Measurements from ENCODE around the gene DEF6. TPM values are rescaled to one million over a fixed set of nuclear protein-coding genes. Genes with fewer than 3 reads are reported as not detected.

Gene DEF6
- total RNA-seq, 1 donor: 0.18 TPM

DNA sequence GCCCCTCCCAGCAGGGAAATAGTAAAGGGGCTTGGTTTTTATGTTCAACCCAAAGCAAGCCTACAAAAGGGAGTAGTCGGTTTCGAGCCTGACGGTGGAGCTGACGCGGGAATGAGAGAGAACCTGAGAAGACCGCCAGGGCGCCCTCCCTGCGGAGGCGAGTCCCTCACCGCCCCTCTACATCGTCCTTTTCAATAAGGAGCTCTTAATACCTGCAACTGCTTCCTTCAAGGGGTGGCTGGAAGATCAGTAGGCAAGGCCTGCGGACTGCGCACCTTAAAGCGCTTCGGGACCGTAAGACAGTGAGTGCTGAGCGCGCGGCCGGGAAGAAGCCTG lies 38.8 kb upstream of the DEF6 start:
- H3K4me3 ChIP-seq (ENCODE audit: low read depth, low read length): peak overlapping the region; percentile 92
- TF ChIP-seq, protein P1, sequence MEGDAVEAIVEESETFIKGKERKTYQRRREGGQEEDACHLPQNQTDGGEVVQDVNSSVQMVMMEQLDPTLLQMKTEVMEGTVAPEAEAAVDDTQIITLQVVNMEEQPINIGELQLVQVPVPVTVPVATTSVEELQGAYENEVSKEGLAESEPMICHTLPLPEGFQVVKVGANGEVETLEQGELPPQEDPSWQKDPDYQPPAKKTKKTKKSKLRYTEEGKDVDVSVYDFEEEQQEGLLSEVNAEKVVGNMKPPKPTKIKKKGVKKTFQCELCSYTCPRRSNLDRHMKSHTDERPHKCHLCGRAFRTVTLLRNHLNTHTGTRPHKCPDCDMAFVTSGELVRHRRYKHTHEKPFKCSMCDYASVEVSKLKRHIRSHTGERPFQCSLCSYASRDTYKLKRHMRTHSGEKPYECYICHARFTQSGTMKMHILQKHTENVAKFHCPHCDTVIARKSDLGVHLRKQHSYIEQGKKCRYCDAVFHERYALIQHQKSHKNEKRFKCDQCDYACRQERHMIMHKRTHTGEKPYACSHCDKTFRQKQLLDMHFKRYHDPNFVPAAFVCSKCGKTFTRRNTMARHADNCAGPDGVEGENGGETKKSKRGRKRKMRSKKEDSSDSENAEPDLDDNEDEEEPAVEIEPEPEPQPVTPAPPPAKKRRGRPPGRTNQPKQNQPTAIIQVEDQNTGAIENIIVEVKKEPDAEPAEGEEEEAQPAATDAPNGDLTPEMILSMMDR (IDR thresholded peaks at IDR 0.05; ENCODE audit: insufficient read depth, low read length): no peak
- peak; percentile 58 for DNase-seq (ENCODE audit: low read depth)

DNA sequence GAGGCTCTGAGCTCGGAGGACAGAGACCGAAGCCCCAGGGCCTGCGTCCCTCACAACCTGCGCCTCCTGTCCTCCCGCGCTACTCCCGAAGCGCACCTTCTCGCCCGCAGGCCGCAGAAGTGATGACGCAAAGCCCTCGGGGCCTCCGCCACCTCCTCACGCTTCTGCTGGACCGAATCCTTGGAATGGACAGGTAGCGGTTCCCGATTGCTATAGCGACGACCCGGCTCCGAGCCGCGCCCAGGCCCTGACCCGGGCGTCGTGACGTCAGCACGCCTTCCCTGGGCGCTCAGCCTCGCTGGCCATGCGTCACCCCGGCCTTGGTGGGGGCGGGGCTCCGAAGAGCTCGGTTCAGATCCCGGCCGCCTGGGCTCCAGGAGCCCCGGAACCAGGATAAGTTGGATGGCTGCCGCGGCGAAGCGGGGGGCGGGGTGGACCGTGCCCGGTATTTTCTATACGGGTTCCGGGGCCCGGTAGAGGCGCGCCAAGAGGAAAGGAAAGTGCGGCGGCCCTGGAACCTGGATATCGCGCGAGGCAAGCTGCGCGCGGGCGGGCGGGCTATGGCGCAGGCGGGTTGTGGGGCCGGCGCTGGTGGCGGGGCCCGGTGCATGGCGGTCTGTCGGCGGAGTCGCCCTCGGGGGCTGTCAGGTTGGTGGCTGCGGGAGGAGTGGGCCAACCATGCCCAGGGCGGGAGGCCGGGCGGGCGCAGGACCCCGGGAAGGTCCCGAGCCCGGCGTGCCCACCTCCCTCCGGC lies 38.2 kb upstream of the DEF6 start, which contains the start of gene ZNF76:
Gene ZNF76 (plus strand): TSS at position 542 of the 754 bp plus-strand sequence. CDS start 21,417 bp downstream, outside the sequence.
- TF ChIP-seq, protein P1 (IDR thresholded peaks at IDR 0.05; ENCODE audit: insufficient read depth, low read length): no peak

DNA sequence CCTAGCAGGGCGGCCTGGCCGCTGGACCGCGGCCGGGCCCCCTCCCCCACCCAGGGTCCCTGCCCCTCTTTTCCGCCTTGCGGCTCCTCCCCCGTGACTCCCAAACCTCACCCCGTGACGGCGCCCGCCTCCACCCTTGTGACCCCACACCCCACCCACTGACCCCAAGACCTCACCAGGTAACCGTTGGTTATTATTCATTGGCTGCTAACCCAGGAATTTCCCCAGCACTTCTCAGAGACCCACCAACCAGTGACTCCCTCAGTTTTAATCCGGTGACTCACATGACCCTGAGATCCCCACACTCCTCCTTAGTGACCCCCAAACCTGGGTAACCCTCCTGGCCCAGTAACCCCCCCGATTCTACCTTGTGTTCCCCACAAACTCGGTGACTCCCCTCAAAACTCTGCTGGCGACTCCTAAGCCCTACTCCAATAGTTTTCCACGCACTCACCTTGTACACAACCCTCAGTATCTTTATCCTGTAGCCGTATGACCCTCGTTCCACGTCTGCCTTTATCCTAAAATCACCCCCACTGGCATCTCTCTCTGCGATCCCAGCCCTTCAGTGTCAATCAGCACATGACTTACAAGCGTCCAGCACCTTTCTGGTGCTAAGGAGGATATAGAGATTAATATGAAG lies 37.5 kb upstream of the DEF6 start:
- TF ChIP-seq, protein P1 (IDR thresholded peaks at IDR 0.05; ENCODE audit: insufficient read depth, low read length): no peak
- DNase-seq (ENCODE audit: low read depth): peak; percentile 41
- peak overlapping the region; percentile 92 for H3K4me3 ChIP-seq (ENCODE audit: low read depth, low read length)

More for the DNA sequence above, 38.2 kb upstream of the DEF6 start, which contains the start of gene ZNF76:
- peak; percentile 97 for DNase-seq (ENCODE audit: low read depth)
- peak within 1 kb of the TSS; percentile 92 for H3K4me3 ChIP-seq (ENCODE audit: low read depth, low read length)

DNA sequence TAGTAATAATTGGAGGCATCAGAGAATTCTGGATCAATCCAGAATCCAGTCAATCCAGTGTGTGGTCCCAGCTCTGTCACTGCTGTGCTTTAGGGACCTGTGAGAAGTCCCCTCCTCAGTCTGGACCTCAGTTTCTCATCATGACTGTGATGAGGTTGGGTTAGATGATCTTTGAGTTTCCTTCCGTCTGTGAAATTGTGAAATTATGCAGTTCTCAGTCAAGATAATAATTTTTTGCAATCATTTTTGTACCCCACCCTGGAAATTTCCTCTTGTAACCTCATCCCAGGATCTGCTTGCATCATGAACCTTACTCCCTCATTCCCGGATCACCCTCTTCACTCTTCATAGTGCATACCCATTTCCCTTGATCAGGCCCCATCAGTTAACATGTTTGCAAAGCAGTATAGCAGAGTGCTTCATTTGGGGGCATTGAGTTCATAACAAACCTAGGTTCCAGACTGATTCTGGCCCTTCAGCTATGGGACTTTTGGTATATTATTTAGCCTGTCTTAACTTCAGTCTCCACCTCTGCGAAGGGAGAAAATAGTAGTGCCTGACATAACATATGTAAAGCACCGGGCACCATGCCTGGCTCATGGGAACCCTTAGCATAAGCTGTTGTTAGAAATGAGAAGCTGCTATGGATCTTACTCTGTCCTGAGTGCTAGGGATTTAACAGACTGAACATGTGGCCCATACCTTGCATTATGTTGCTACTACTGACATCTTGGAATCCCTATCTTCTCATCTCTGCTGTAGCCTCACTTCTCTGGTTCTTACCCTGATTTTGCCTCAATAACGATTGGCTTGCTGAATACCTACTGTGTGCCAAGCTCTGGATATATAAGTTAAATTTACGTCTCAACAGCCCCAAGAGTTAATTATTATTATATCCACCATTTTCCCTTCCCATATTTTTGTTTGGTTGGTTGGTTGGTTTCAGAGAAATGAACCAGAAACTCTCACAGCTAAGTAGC lies 36.7 kb upstream of the DEF6 start:
- peak overlapping the region; percentile 92 for H3K4me3 ChIP-seq (ENCODE audit: low read depth, low read length)
- DNase-seq (ENCODE audit: low read depth): peak; percentile 55
- TF ChIP-seq, protein P1 (IDR thresholded peaks at IDR 0.05; ENCODE audit: insufficient read depth, low read length): no peak

DNA sequence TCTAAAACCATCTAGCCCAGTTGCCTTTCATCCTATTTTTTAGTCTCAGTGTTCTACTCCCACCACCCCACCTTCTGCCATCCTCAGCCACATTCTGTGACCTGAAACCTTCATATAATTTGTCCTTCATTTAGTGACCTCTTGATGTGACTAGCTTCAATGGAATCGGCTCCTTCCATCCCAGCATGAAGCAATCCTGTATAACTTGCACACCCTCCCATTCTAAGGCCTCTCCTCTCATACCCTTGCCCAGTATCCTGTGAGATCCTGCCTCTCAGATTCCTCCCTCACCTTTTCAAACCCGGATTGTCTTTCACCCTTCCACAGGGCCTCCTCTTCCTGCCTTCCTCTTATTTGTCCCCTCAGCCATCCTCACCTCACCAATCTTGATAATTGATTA lies 35.0 kb upstream of the DEF6 start:
- H3K4me3 ChIP-seq (ENCODE audit: low read depth, low read length): no peak overlapping the region
- DNase-seq (ENCODE audit: low read depth): peak; percentile 19
- TF ChIP-seq, protein P1 (IDR thresholded peaks at IDR 0.05; ENCODE audit: insufficient read depth, low read length): no peak

DNA sequence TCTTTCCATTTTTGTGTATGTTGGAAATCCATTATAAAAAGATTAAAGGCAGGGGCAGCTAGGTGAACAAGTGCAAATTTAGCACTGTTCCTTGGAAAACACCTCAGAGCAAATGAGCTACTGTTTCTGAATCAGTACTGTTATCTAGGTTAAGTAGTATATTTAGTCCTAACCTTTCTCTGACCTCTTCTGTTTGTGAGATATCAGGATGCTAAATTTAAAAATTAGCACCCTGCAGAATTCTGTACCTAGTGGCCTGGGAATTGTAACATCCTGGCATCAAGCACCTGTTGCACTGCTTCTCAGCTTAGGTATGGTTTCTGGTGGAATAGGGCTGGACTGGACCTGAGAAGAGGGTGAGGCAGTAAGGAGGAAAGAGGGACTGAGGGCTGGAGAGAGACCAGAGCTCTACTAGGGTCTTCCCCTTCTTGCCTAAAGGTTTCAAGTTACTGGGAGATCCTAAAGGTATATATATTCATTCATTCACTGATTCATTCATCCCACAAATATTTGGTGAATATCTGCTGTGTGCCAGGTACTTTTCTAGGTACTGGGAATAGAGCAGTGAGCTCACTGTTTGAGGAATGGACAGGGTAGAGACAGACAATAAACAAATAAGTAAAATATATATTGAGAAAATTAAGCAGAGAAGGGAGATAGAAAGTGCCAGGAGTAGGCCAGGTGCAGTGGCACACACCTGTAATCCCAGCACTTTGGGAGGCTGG lies 32.9 kb upstream of the DEF6 start:
- H3K4me3 ChIP-seq (ENCODE audit: low read depth, low read length): no peak overlapping the region
- TF ChIP-seq, protein P1 (IDR thresholded peaks at IDR 0.05; ENCODE audit: insufficient read depth, low read length): no peak
- DNase-seq (ENCODE audit: low read depth): no peak

Measured in fibroblast of the aortic adventitia (primary cell).